Activated CD4-positive, alpha-beta memory T cell treated with anti-CD3 and anti-CD28 coated beads, Interleukin-2, amount 10 ng/mL, durations not matched to agents 7 days and 5 days (primary cell): Measurements from ENCODE around the gene KLHL34. TPM values are rescaled to one million over a fixed set of nuclear protein-coding genes. Genes with fewer than 3 reads are reported as not detected.

ENCODE experiments used
- CTCF ChIA-PET: fragments of 350-600 bp; sonication (Branson Sonifier 250); formaldehyde crosslinking; loops from one replicate; lab custom pipeline; 2021; ENCODE audit warnings: antibody characterized with exemption, inconsistent platforms; lab: Charles Lee
- POLR2A ChIA-PET: fragments of 350-600 bp; sonication (Branson Sonifier 250); formaldehyde crosslinking; loops from one replicate; lab custom pipeline; 2021; ENCODE audit warnings: antibody characterized with exemption; lab: Charles Lee
- DNase-seq: peaks from one replicate; pipeline ENCODE4 v3.0.0-alpha.2; 2020
- H3K27ac Mint-ChIP-seq: one replicate; pipeline ENCODE4 v1.8.0; 2021; ENCODE audit warnings: mild to moderate bottlenecking, mixed read lengths
- H3K27me3 Mint-ChIP-seq: one replicate; pipeline ENCODE4 v1.8.0; 2021; ENCODE audit warnings: mixed read lengths
- H3K36me3 Mint-ChIP-seq: one replicate; pipeline ENCODE4 v1.8.0; 2021; ENCODE audit warnings: low read depth, mixed read lengths
- H3K4me1 Mint-ChIP-seq: one replicate; pipeline ENCODE4 v1.8.0; 2021; ENCODE audit warnings: mixed read lengths
- H3K4me3 Mint-ChIP-seq: one replicate; pipeline ENCODE4 v1.8.0; 2021; ENCODE audit warnings: mild to moderate bottlenecking, mixed read lengths
- H3K9me3 Mint-ChIP-seq: one replicate; pipeline ENCODE4 v1.8.0; 2021; ENCODE audit warnings: mixed read lengths
- total RNA-seq, 2 experiments: library from RNA; stranded (reverse); gene quantifications; one replicate each; pipeline ENCODE4 v1.2.3, GENCODE V29; 2021

The KLHL34 gene
- total RNA-seq, 2 experiments from 2014 or later: 0.40 to 0.58 TPM

DNA sequence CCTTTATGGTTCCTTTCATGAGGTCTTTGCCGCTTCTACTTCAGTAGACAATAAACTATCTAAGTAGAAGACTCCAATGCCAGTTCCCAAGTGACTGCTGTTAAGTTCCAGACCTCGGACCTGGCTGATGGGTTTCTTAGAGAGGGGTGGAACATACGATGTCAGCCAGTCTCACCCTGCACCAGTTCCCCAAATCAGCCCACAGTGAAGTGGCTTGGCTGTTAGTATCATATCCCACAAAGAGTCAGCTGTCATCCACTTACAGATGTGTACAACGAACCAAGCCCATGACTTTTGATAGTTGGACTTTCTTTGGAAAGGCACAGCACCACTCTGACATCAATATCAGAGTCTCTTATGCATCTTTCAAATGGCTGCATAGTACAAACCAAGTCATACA, 8.1 kb upstream of the KLHL34 start:
- H3K27me3 Mint-ChIP-seq: no peaks in the 10 kb centered on the region
- no peaks in the 10 kb centered on the region for H3K4me1 Mint-ChIP-seq
- no peaks in the 10 kb centered on the region for H3K36me3 Mint-ChIP-seq
- no peak for DNase-seq
- H3K27ac Mint-ChIP-seq: no peak overlapping the region
- CTCF ChIA-PET: no interaction called here
- no peak overlapping the region for H3K4me3 Mint-ChIP-seq
- no peaks in the 10 kb centered on the region for H3K9me3 Mint-ChIP-seq
- POLR2A ChIA-PET: no interaction called here

DNA sequence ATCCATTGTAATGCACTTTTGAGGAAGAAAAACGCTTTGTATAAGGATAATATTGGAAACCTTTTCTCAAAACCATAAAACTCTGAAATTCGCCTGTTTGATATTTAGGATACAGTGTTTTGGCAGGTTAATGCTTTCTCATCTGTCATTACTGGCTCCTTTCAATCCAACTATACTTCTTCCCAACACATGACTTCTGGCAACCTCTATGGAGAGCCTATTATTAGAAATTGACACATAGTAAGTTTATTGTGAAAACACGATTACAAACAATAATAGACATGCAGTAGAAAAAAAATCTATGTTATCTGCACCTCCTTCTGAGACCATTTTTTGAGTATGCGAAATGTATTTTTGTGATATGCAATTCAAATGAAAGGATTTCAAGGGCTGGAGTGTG, 4.6 kb upstream of the KLHL34 start:
- POLR2A ChIA-PET: no interaction called here
- H3K4me1 Mint-ChIP-seq: peaks cover 4% of the 10 kb centered on the region

DNA sequence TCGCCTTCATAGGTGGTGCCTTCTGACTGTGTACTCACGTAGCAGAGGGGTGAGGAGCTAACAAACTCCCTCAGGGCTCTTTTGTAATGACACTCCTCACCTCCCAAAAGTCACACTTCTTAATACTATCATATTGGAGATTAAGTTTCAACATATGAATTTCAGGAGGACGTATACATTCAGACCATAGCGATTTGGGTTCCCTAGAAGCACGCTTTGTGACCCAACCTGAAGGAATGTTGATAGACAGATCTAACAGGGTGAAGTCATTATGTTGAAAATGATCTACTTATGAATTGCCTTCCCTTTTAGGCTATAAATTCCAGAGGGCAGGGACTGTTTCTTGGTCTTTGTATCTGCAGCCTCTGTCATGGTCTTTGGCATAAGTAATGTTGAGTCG, 3.2 kb upstream of the KLHL34 start:
- POLR2A ChIA-PET: no interaction called here
- no peaks in the 10 kb centered on the region for H3K9me3 Mint-ChIP-seq
- H3K4me1 Mint-ChIP-seq: peaks cover 4% of the 10 kb centered on the region
- H3K4me3 Mint-ChIP-seq: no peak overlapping the region
- DNase-seq: no peak
- peaks cover 2% of the 10 kb centered on the region for H3K36me3 Mint-ChIP-seq
- CTCF ChIA-PET: no interaction called here
- no peak overlapping the region for H3K27ac Mint-ChIP-seq
- H3K27me3 Mint-ChIP-seq: peaks cover 6% of the 10 kb centered on the region

More for the DNA sequence above, 4.6 kb upstream of the KLHL34 start:
- CTCF ChIA-PET: no interaction called here
- H3K27me3 Mint-ChIP-seq: peaks cover 5% of the 10 kb centered on the region
- no peak overlapping the region for H3K27ac Mint-ChIP-seq
- H3K9me3 Mint-ChIP-seq: no peaks in the 10 kb centered on the region
- no peak for DNase-seq
- H3K36me3 Mint-ChIP-seq: no peaks in the 10 kb centered on the region
- no peak overlapping the region for H3K4me3 Mint-ChIP-seq

DNA sequence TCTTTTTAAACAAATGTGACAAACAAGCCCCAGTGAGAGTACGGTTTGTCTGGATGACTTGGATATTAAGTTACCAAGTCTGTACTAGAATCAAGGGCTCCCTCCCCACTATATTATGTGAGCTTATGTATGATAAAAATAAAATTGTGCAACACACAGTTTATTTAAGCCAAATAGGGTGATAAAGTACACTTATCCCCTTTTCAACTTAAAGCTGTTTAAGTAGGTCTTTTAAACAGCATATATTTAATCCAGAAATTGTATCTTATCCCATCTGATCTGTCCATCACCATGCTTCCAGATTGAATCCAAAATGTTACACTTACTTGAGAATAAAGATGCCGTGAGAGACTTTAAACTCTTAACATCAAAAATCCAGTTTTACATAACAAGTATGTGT, 2.0 kb upstream of the KLHL34 start:
- POLR2A ChIA-PET: no interaction called here
- no peak overlapping the region for H3K27ac Mint-ChIP-seq
- H3K27me3 Mint-ChIP-seq: peaks cover 6% of the 10 kb centered on the region
- CTCF ChIA-PET: no interaction called here
- H3K9me3 Mint-ChIP-seq: no peaks in the 10 kb centered on the region
- H3K4me1 Mint-ChIP-seq: peaks cover 4% of the 10 kb centered on the region
- peaks cover 2% of the 10 kb centered on the region for H3K36me3 Mint-ChIP-seq
- H3K4me3 Mint-ChIP-seq: no peak overlapping the region
- no peak for DNase-seq

DNA sequence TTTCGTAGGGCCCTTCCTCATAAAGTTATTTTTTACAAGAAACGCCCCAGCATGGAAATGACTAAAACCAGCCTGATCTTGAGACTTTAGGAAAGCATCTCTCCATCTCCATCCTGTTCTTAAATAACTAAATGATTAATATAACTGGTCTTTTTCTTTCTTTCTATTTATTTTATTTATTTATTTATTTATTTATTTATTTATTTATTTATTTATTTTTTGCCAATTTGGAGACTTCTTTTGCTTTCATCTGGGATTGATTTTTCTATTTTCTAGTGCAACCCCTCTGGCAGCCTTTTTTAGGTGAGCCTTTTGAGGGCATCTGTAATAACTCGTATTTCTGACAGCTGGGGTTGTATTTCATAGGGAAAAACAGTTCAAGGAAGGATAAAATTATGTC, 1.2 kb upstream of the KLHL34 start:
- H3K4me1 Mint-ChIP-seq: peaks cover 4% of the 10 kb centered on the region
- CTCF ChIA-PET: no interaction called here
- POLR2A ChIA-PET: no interaction called here

DNA sequence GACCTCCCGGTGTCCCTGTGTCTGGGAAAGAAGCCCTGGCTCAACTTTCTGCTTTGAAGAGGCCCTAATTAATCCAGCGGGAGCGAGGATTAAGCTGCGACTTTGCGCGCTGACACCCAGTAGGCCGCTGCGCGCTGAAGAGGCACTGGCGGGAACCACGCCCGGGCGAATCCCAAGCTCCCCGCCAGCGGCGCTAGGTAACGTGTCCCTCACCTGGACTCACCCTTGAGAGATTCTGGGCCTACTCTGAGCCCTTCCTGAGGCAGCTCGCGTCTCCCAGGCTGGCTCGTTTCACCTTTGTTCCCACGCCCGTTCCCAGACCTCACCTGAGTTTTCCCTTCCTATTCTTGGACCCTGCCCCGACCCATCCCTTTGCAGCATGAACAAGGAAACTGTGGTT, 616 bp upstream of the KLHL34 start:
- H3K36me3 Mint-ChIP-seq: peaks cover 2% of the 10 kb centered on the region
- CTCF ChIA-PET: interaction anchor here (0.7 kb wide), 1 partner anchor 222 kb away, joined by 5 read pairs; no protein-coding TSS in a partner anchor
- peaks cover 6% of the 10 kb centered on the region for H3K27me3 Mint-ChIP-seq
- no peaks in the 10 kb centered on the region for H3K9me3 Mint-ChIP-seq
- POLR2A ChIA-PET: no interaction called here
- DNase-seq: no peak
- H3K4me3 Mint-ChIP-seq: peak overlapping the region; percentile 35
- no peak overlapping the region for H3K27ac Mint-ChIP-seq
- H3K4me1 Mint-ChIP-seq: peaks cover 4% of the 10 kb centered on the region

More for the DNA sequence above, 1.2 kb upstream of the KLHL34 start:
- H3K27ac Mint-ChIP-seq: no peak overlapping the region
- peaks cover 2% of the 10 kb centered on the region for H3K36me3 Mint-ChIP-seq
- DNase-seq: no peak
- H3K9me3 Mint-ChIP-seq: no peaks in the 10 kb centered on the region
- H3K27me3 Mint-ChIP-seq: peaks cover 6% of the 10 kb centered on the region
- peak overlapping the region; percentile 35 for H3K4me3 Mint-ChIP-seq

DNA sequence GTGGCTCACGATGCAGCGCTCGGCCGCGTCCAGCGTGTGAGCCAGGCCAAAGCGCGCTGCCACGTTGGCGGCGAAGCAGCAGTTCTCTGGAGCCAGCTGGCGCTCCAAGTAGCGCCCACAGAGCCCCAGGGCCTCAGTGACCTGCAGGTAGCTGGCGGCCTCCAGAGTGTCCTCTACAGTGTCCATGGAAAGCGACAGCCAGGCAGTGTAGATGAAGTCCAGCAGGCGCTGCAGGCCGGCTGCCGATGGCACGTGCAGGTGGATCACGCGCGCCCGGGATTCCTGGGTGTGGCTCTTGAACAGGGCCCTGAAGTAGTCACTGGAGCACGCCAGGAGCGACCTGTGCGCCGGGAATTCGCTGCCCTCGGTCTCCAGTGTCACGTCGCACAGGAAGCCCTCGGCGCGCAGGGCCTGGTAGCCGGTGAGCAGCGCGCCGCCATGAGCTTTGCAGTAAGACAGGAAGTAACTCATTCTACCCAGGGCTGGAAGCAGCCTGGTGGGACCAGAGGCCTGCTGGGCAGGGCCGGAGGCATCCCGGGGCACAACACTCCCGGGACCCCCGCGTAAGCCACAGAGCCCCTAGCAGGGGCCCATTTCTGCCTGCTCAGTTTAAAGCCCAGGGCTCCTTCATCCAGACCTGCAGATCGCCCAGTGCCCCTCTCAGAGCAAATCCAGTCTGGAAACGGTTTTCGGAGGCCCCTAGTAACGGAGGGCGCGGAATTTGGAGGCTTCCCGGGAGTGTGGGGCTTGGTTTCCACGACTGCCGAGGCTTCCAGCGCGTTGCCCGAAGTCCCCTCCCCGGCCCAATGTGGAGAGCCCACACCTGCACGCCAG, 595 bp downstream of the KLHL34 start:
- POLR2A ChIA-PET: no interaction called here
- CTCF ChIA-PET: no interaction called here
- Mint-ChIP-seq H3K27me3 (peaks cover 6% of the 10 kb centered on the region), H3K9me3 (no peaks in the 10 kb centered on the region), H3K4me3 (peak overlapping the region; percentile 44), H3K27ac (no peak overlapping the region), H3K36me3 (peaks cover 2% of the 10 kb centered on the region), H3K4me1 (peaks cover 4% of the 10 kb centered on the region)
- no peak for DNase-seq

DNA sequence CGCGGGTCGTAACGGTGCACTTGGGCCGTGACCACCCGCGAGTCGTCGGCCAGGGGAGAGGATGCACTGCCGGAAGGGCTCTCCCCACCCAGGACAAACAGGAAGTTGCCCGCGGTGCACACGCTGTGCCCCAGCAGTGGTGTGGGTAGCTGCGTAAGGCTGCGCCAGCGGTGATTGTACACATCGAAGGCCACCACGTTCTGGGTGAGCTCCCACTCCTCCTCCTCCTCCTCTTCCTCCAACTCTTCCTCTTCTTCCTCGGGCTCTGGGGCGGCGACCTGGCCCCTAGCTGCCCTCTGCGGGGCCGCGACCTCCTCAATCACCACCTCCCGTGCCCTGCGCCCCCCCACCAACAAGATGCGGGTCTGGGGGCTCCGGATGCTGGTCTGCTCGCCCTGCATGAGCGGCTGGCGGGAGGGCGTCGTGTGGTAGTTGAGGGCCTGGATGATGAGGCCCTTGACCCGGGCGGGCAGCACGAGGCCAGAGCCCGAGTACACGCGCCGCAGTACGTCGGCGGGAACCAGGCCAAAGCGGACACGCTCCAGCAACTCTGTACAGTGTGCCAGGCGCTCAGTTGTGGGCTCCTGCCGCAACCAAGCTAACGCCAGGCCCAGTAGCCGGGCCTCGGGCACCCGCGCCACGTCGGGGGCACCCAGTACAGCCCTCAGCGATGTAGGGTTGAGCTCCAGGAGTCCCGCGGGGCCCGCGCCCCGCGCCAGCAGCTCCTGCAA, 1.4 kb downstream of the KLHL34 start:
- H3K4me1 Mint-ChIP-seq: peaks cover 4% of the 10 kb centered on the region
- CTCF ChIA-PET: no interaction called here
- H3K27me3 Mint-ChIP-seq: peaks cover 6% of the 10 kb centered on the region
- POLR2A ChIA-PET: no interaction called here
- DNase-seq: no peak
- H3K9me3 Mint-ChIP-seq: no peaks in the 10 kb centered on the region
- no peak overlapping the region for H3K27ac Mint-ChIP-seq
- no peak overlapping the region for H3K4me3 Mint-ChIP-seq
- peaks cover 2% of the 10 kb centered on the region for H3K36me3 Mint-ChIP-seq

DNA sequence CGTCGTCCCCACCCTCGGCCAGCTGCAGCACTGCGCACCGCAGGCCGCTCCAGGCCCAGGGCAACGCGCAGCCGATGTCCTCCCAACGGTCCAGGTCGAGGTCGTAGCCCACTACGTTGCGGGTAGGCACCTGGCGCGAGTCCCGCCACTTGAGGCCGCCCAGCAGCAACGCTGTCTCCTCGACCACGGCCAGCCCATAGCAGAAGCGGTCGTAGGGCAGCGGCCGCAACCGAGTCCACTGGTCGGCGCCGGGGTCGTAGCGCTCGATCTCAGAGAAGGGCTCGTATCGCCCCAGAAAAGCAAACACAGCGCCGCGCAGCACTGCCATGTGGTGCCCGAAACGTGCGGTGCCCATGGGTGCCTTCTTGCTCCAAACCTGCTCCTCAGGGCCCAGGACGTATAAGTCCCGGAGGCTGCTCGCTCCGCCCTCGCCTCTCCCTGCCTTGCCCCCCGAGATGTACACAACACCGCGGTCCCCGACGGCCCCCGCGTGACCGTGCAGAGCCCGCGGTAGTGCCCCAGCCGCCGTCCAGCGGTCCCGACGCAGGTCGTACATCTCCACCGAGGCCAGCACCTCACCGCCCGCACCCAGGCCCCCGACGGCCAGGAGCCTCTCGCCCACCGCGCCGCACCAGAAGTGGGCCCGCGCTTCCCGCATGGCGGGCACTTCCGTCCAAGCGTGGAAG, 2.1 kb downstream of the KLHL34 start:
- no peak overlapping the region for H3K4me3 Mint-ChIP-seq
- CTCF ChIA-PET: no interaction called here
- H3K4me1 Mint-ChIP-seq: peaks cover 4% of the 10 kb centered on the region
- no peaks in the 10 kb centered on the region for H3K9me3 Mint-ChIP-seq
- no peak for DNase-seq
- POLR2A ChIA-PET: no interaction called here
- no peak overlapping the region for H3K27ac Mint-ChIP-seq
- peaks cover 6% of the 10 kb centered on the region for H3K27me3 Mint-ChIP-seq
- peaks cover 2% of the 10 kb centered on the region for H3K36me3 Mint-ChIP-seq

DNA sequence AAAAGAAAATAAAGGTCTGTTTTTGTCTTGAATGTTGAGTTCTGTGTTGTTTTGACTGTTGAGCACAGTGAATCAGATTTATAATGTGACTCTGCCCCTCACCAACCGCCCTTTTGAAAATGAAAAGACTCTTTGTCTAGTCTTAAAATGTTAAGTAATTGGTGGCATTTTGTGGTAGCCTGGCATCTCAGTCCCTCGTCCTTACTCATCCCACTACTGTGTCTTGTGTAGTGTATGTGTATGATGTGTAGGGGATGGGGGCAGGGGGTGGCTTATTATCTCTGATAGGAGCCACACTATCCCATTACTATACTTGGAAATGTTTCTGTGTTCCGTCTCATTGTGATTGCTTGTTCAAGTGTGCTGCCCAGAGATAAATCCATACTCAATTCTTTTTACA, 12.2 kb downstream of the KLHL34 start:
- Mint-ChIP-seq H3K4me3 (no peak overlapping the region), H3K4me1 (no peaks in the 10 kb centered on the region), H3K27me3 (no peaks in the 10 kb centered on the region), H3K27ac (no peak overlapping the region), H3K9me3 (no peaks in the 10 kb centered on the region), H3K36me3 (no peaks in the 10 kb centered on the region)
- CTCF ChIA-PET: no interaction called here
- DNase-seq: no peak
- POLR2A ChIA-PET: no interaction called here

DNA sequence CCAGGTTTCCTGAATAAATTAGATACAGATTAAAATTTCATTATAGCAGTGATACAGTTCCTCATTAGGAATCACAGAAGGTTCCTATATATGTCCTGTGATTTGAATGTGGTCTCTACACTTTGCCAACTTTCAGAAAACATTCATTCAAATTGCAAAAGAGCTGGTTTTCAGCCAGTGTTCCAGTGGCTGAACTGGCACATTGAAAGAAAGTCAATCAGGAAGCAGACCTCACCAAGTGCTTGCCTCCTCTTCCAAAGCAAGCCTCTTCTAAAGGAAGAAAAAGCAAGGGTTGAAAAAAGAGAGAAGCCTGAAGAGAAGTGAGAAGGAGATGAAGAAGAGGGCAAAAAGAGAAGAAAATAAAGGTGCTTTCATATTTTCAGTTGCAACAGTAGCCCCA, 12.7 kb downstream of the KLHL34 start:
- ChIA-PET CTCF (no interaction called here), POLR2A (no interaction called here)
- Mint-ChIP-seq H3K27me3 (no peaks in the 10 kb centered on the region), H3K9me3 (no peaks in the 10 kb centered on the region), H3K4me3 (no peak overlapping the region), H3K27ac (no peak overlapping the region), H3K36me3 (no peaks in the 10 kb centered on the region), H3K4me1 (no peaks in the 10 kb centered on the region)
- DNase-seq: no peak

DNA sequence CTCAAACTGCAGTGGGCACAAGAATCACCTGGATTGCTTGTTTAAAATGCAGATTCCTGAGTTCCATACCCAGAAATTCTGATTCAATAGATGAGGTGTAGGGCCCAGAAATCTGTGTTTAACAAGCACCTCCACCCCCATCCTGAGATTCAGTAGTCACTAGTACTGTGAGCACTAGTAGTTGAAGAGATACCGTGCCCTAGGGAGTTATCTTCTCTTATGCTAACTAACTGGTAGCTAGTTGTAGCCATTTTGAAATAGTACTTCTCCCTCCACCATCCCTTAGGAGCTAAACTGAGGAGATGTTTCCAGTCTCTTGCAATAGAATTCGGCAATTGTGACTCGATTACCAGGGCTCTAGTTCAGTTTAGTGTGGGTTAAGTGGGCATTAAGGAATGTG, 18.4 kb downstream of the KLHL34 start:
- H3K9me3 Mint-ChIP-seq: no peaks in the 10 kb centered on the region
- no peak overlapping the region for H3K27ac Mint-ChIP-seq
- no peaks in the 10 kb centered on the region for H3K27me3 Mint-ChIP-seq
- CTCF ChIA-PET: no interaction called here
- POLR2A ChIA-PET: no interaction called here
- no peak for DNase-seq
- no peak overlapping the region for H3K4me3 Mint-ChIP-seq
- H3K4me1 Mint-ChIP-seq: no peaks in the 10 kb centered on the region
- H3K36me3 Mint-ChIP-seq: no peaks in the 10 kb centered on the region

DNA sequence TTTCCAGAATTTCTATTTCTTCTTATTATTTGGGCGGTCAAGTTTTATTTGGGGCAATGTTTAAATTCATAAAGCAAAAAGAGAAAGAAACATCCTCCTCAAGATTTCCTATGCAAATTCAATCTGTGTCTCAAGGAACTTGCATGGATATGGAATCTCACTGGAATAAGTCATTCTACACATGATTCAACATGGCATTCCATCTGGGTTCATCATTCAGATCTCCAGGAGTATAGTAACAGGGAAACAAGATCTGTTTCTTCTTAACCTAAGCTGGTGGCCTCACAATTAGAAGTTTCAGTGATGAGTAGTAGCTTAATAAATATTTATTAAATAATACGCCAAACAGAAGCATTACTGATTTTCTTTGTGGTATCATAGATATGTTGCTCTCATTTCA, 19.8 kb downstream of the KLHL34 start:
- no peak overlapping the region for H3K4me3 Mint-ChIP-seq
- CTCF ChIA-PET: no interaction called here
- no peaks in the 10 kb centered on the region for H3K9me3 Mint-ChIP-seq

More for the DNA sequence above, 19.8 kb downstream of the KLHL34 start:
- no peaks in the 10 kb centered on the region for H3K4me1 Mint-ChIP-seq
- no peaks in the 10 kb centered on the region for H3K27me3 Mint-ChIP-seq
- POLR2A ChIA-PET: no interaction called here
- no peak overlapping the region for H3K27ac Mint-ChIP-seq
- no peak for DNase-seq
- H3K36me3 Mint-ChIP-seq: no peaks in the 10 kb centered on the region
